Hippocampal formation (tissue), 2 donors: ENCODE data around the gene NECTIN3.

Source experiments
- DNase-seq, 2 donors: peaks; one replicate each; lab custom pipeline; 2025; lab: John Stamatoyannopoulos, UW

Gene NECTIN3

GRCh38 chr3:111200027-111200426, 128.4 kb downstream of the NECTIN3 start:
- DNase-seq: no peak

GRCh38 chr3:111210003-111210711, 138.5 kb downstream of the NECTIN3 start:
- DNase-seq: no peak

GRCh38 chr3:111210866-111211564, 139.4 kb downstream of the NECTIN3 start:
- no peak for DNase-seq

- DNase-seq: no peak
Measured at GRCh38 chr3:111212511-111212910, 140.9 kb downstream of the NECTIN3 start.

- DNase-seq: no peak
Measured at GRCh38 chr3:111215481-111215880, 143.9 kb downstream of the NECTIN3 start.

GRCh38 chr3:111218615-111219014, 147.0 kb downstream of the NECTIN3 start:
- no peak for DNase-seq

- no peak for DNase-seq
Measured at GRCh38 chr3:111227216-111227615, 155.6 kb downstream of the NECTIN3 start.

GRCh38 chr3:111229301-111229700, 157.7 kb downstream of the NECTIN3 start:
- no peak for DNase-seq

- DNase-seq: no peak
Measured at GRCh38 chr3:111236836-111237713, 165.5 kb downstream of the NECTIN3 start.

GRCh38 chr3:111237946-111238345, 166.3 kb downstream of the NECTIN3 start:
- no peak for DNase-seq

- no peak for DNase-seq
Measured at GRCh38 chr3:111238885-111239284, 167.3 kb downstream of the NECTIN3 start.

- no peak for DNase-seq
Measured at GRCh38 chr3:111241960-111242359, 170.3 kb downstream of the NECTIN3 start.
